GM21360 (cell line): ENCODE measurements around the gene BIN1.

Experiments
- ATAC-seq: cut with Tn5 transposase; IDR thresholded peaks from one replicate; pipeline ENCODE4 v1.9.1; 2021; ENCODE audit warnings: mild to moderate bottlenecking, moderate library complexity; ENCODE audit not compliant: unreplicated experiment

The BIN1 gene, protein sequence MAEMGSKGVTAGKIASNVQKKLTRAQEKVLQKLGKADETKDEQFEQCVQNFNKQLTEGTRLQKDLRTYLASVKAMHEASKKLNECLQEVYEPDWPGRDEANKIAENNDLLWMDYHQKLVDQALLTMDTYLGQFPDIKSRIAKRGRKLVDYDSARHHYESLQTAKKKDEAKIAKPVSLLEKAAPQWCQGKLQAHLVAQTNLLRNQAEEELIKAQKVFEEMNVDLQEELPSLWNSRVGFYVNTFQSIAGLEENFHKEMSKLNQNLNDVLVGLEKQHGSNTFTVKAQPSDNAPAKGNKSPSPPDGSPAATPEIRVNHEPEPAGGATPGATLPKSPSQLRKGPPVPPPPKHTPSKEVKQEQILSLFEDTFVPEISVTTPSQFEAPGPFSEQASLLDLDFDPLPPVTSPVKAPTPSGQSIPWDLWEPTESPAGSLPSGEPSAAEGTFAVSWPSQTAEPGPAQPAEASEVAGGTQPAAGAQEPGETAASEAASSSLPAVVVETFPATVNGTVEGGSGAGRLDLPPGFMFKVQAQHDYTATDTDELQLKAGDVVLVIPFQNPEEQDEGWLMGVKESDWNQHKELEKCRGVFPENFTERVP

DNA sequence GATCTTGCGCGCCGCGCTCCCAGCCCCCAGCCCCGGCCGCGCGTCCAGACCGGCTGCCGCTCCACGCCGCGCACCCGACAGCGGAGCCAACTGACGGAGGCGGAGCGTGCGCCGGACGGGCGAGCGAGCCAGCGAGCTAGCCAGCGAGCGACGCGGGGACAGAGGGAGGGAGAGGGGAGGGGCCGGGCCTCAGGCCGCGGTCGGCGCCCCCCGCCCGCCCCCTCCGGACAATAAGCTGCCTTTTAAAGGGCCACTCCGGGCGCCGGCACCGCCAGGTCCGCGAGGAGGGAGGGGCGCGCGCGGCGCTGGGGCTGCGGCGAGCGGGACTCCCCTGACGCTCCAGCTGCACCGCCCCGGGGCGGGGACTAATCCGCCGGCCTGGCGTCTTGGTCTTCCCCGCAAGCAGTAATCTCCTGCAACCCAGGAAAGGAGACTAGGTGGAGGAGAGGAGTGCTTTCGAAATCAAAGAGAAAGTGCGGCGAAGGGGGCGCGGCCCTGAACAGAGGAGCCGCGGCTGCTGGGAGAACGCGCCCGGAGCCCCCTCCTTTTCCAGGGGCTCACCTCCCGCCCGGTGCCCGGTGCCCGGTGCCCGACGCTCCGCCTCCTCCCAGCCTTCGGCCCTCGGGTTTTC, at the start of gene BIN1:
BIN1 (minus strand) TSS at position 164 of the 631 bp plus-strand sequence. CDS start 211 bp downstream, outside the sequence.
- ATAC-seq = peak; percentile 85

DNA sequence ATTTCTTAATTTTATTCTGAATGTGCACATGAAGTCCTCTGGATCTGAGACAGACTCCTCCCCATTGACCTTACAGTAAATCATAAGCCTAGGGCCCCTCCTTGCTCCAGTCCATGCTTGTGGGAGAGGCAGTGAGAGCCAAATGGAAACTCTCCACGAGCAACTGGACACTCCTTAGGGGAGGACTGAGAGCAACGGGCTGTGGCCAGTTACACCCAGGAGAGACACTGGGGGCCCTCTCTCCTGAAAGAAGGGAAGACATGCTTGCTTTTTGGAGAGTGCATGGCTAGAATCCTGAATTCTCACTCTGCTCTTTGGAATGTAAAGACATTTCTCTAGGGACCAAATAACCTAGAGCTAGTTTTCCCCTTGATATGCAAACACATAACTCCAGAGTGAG, 49.0 kb upstream of the BIN1 start:
- ATAC-seq = no peak

DNA sequence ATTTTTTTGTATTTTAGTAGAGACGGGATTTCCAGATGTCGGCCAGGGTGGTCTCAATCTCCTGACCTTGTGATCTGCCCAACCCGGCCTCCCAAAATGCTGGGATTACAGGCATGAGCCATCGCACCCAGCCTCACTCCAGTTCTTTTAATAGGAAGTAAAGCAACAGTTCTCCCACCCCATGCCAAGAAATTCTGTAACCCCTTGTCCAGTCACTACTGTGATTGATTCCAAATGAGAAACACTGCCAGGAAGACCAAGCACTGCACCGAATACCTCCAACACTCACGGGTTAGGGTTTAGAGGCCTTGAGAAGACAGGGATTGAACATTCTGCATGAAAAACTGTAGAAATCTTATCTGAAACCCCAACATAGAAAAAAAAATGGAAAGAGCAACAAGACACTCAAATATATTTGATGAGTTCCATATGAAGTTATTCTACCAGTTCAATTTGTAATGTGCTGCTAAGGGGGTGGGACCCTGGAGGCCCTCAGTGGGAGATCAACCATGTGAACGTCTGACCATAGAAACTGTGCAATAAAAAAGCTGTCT, 48.2 kb upstream of the BIN1 start:
- no peak for ATAC-seq

- ATAC-seq = no peak
These were observed 47.4 kb upstream of the BIN1 start for GRCh38 chr2:127154396-127154795.

DNA sequence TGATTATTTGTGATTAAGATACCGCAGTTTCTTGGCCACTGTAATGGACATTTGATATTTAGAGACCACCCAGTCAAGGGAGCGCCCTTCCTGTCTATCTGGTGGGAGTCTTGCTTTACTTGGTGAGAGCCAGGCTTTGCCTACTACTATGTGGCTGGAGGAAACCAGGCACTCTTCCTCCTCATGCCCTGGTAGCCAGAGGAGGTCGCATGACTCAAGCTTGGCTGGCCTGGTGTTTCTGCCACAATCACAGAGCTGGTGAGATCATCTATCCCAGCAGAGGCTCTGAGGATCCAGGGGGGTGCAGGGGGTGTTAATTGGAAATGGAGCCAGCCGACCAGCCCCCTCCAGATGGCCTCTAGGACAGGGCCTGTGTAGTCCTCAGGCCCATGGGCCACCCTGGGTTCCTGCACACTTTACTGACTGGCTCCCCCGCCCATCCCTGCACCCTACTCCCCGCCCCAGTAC, 46.8 kb upstream of the BIN1 start:
- ATAC-seq = no peak

GRCh38 chr2:127150996-127151395, 44.0 kb upstream of the BIN1 start:
- ATAC-seq = no peak

DNA sequence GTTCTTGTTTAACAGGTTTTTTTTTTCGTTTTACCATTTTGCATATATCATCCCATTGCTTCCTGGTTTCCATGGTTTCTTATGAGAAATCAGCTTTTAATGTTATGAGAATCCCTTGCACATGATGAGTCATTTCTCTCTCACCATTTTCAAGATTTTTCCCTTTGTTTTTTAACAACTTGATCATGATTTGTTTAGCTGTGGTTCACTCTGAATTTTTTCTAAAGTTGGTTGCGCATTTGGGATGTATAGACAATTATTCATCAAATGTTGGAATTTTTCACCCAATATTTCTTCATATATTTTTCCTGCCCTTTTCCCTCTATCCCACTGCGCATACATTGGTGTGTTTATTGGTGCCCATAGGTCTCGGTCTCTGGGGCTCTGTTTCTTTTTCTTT, 42.4 kb upstream of the BIN1 start:
- no peak for ATAC-seq

- ATAC-seq = no peak
These were observed 40.0 kb upstream of the BIN1 start for GRCh38 chr2:127146820-127147502.

GRCh38 chr2:127146071-127146725, 39.2 kb upstream of the BIN1 start:
- ATAC-seq = no peak

DNA sequence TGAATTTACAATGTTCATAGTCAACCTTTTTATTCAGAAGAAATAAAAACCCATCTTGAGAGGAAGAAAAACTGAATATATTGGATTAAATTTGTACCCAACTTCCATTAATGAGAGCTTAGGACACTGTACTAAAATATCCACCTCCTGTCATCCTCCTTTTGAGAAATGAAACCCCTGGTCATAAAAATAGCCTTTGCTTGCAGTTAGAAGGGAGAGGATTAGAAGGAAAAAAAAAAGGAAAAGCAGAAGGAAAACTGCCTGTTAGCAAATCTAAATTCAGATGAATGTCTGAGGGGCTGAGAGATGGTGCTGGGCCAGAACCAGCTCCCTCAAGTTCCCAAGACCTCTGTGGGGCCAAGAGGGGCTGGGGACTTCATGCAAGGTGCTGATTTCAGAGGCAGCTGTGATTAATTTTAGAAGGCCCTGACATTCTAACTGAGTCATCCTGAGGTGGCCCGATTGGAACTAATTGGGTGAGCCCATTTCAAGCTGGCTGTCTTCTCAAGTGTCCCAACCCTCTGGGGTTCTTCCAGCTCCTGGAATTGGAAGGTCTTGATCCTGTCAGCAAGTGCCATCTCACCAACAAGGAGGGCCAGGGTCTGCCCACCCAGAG, 38.4 kb upstream of the BIN1 start:
- ATAC-seq = no peak

DNA sequence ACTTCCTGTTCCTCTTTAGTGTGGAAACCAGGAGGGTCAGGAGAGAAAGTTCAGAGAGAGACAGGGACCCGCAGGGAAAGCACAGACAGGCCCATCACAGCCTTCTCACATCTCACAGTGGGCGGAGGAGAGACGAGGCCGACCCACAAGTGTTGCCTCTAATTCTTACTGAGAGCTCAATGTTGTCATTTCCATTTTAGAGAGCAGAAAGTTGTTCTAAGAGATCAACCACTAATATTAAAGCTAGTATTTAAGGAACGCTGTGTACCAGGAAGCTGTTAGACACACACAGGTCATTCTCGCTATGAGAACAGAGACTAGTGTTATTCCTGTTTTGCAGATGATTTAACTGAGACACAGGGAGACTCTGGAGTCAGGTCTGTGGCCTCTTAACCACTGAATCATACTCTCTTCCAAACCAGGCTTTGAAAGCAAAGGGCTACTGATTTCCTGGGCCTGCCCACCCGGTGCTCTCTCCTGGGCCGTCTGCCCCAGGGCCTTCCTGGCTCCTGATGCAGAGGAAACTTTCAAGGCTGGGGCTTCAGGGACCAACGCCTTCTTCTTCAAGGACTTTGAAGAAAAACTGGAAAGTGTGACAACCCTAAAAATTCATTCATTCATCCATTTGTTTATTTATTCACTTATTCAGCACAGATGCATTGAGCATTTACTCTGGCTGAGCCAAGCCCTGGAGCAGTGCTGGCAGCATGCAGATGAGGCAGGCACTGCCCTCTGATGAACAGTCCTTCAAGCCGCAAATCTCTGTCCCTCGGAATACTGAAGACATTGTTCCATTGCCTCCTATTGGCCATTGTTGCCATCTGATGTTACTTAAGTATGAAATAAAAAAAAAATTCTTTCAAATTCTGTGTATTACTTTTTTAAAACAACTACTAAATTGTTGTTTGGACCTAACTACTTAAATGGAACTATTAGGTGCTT, 37.2 kb upstream of the BIN1 start:
- no peak for ATAC-seq

GRCh38 chr2:127142663-127143630, 36.0 kb upstream of the BIN1 start:
- no peak for ATAC-seq

DNA sequence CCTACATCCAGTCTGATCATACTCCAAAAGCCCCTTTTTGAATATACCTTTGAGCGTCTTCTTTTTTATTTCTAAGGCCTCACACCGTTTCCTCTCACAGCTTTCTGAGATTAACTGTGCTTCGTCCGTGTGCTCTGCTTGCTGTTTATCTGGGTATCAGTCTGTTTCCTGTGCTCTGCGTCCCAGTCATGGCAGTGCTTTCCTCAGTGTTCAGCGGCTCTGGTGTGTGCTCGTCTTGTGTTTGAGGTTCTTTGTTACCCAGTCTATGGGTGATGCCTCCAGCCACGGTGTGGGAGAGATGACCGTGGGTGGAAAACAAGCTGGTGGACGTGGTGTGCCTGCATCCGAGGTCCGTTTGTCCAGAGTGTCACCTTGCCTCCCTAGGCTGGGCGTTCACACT, 33.6 kb upstream of the BIN1 start:
- ATAC-seq = no peak

- ATAC-seq = no peak
These were observed 32.8 kb upstream of the BIN1 start for GRCh38 chr2:127139766-127140165.

DNA sequence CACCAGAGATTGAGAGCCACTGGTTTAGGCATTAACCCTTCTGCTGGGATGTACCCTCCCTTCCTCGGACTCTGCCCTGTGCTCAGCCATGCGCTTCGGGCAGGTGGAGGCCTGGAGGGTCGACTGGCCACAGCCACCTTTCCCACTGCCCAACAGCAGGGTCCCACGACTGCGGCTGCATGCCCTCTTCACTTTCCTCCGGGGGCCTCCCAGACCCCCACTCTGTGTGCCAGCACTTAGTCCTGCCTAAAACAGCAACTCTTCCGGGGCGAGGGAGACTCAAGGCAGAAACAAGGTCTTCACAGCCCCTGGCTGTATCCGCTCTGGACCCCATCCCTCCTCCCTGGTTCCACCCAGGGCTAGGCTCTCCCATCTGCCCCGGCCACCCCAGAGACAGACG, 31.3 kb upstream of the BIN1 start:
- ATAC-seq = no peak

DNA sequence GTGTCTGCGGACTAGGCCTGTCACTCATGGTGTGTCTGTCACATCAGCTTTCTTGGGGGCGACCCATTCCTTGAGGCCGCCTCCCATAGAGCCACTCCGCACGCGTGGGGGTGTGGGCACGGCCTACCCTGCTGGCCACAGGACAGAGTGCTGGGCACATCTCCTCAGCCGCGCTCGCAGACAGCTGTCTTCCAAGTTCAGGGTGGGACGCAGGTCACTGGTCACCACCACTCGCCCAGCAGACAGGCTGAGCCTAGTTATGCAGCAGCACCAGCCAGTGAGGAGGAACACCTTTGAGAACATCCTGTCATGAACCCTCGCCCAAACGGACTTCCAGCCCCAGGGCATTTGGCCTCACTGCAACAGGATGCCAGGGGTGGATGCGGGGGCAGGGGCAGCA, 30.8 kb upstream of the BIN1 start:
- ATAC-seq = no peak

DNA sequence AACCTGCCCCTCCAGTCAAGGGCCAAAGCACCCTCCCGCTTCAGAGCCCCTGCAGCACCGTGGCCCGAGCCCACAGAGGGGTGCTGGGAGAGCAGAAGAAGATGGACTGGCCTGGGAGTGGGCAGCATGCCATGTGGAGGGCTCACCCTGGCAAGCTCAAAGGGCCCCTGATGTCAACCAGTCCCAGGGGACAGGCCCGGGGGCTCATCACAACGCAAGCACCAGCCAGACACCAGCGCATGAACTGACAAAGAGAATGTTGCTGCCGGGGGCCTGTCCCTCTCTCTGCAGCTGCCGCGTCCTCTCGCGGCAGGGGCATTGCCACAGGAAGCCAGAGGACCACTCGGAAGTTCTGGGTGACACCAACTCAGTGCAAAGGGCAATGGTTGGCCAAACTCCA, 30.3 kb upstream of the BIN1 start:
- ATAC-seq = no peak
